Measurements from ENCODE around the gene AKR1E2. TPM values are rescaled to one million over a fixed set of nuclear protein-coding genes. Genes with fewer than 3 reads are reported as not detected.
A peak's percentile ranks its signal among the peaks of the same experiment; 100 is the strongest.

AKR1E2 gene
- total RNA-seq, 2 donors from 2014 or later, result 1.7 to 10.0 TPM

- no peak overlapping the region for H3K4me3 Mint-ChIP-seq
- no peak overlapping the region for H3K27ac Mint-ChIP-seq
- ATAC-seq (replicated peaks in 1 of 2), result no peak
- no peaks in the 10 kb centered on the region for H3K4me1 Mint-ChIP-seq (ENCODE audit: low read depth)
- H3K27me3 Mint-ChIP-seq (ENCODE audit: low read depth), result peaks cover 15% of the 10 kb centered on the region
- no peaks in the 10 kb centered on the region for H3K36me3 Mint-ChIP-seq (ENCODE audit: insufficient read depth in 2 of 2)
- no peaks in the 10 kb centered on the region for H3K9me3 Mint-ChIP-seq
- no peak for DNase-seq
Observed at GRCh38 chr10:4819707-4820106, 6.3 kb upstream of the AKR1E2 start.

- DNase-seq (no peak), ATAC-seq (replicated peaks in 1 of 2) (no peak)
- H3K27ac Mint-ChIP-seq, result no peak overlapping the region
- peaks cover 15% of the 10 kb centered on the region for H3K27me3 Mint-ChIP-seq (ENCODE audit: low read depth)
- H3K4me1 Mint-ChIP-seq (ENCODE audit: low read depth), result no peaks in the 10 kb centered on the region
- H3K4me3 Mint-ChIP-seq, result no peak overlapping the region
- H3K9me3 Mint-ChIP-seq, result no peaks in the 10 kb centered on the region
- H3K36me3 Mint-ChIP-seq (ENCODE audit: insufficient read depth in 2 of 2), result peaks cover 1% of the 10 kb centered on the region in 2 donors
Observed at GRCh38 chr10:4820804-4821401, 5.1 kb upstream of the AKR1E2 start.

GRCh38 chr10:4822208-4822607 is 3.8 kb upstream of the AKR1E2 start:
- ATAC-seq (replicated peaks in 1 of 2) (no peak), DNase-seq (no peak)
- H3K4me3 Mint-ChIP-seq, result no peak overlapping the region
- peaks cover 15% of the 10 kb centered on the region for H3K27me3 Mint-ChIP-seq (ENCODE audit: low read depth)
- no peak overlapping the region for H3K27ac Mint-ChIP-seq
- peaks cover 7% of the 10 kb centered on the region for H3K4me1 Mint-ChIP-seq (ENCODE audit: low read depth)
- peaks cover 2% of the 10 kb centered on the region in 2 donors for H3K36me3 Mint-ChIP-seq (ENCODE audit: insufficient read depth in 2 of 2)
- no peaks in the 10 kb centered on the region for H3K9me3 Mint-ChIP-seq

GRCh38 chr10:4824791-4825310 is 1.2 kb upstream of the AKR1E2 start:
- Mint-ChIP-seq H3K36me3 (ENCODE audit: insufficient read depth in 2 of 2) (peaks cover 2% of the 10 kb centered on the region in 2 donors), H3K9me3 (no peaks in the 10 kb centered on the region), H3K27ac (no peak overlapping the region), H3K4me3 (peak overlapping the region in 1 of 2 donors; percentile 34), H3K4me1 (ENCODE audit: low read depth) (peaks cover 17% of the 10 kb centered on the region), H3K27me3 (ENCODE audit: low read depth) (peaks cover 5% of the 10 kb centered on the region)
- no peak for ATAC-seq (replicated peaks in 1 of 2)
- no peak for DNase-seq

DNA sequence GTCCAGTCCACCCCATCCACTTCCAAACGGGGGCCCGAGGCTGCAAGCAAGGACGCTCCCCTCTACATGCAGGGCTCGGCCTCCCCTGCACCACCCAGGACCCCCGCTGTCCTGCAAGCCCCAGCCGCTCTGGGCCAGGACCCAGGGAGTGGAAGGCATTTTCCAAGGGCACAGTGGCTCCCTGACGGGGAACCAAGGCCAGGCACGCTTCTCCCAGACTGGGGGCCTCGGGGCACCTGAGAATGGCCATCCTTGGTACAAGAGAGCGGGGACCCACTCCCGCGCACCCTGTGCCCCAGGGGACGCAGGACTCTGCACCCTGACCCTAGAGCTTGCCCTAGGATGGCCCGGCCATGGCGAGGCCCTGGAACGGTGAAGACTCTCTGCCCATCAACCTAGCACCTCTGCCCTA is 545 bp upstream of the AKR1E2 start:
- no peak overlapping the region for H3K27ac Mint-ChIP-seq
- peak overlapping the region; percentile 83 to 86 for H3K4me3 Mint-ChIP-seq
- ATAC-seq (replicated peaks in 1 of 2) (no peak), DNase-seq (no peak)
- peaks cover 2% of the 10 kb centered on the region in 2 donors for H3K36me3 Mint-ChIP-seq (ENCODE audit: insufficient read depth in 2 of 2)
- H3K9me3 Mint-ChIP-seq, result no peaks in the 10 kb centered on the region
- H3K4me1 Mint-ChIP-seq (ENCODE audit: low read depth), result peaks cover 17% of the 10 kb centered on the region
- peaks cover 5% of the 10 kb centered on the region for H3K27me3 Mint-ChIP-seq (ENCODE audit: low read depth)

DNA sequence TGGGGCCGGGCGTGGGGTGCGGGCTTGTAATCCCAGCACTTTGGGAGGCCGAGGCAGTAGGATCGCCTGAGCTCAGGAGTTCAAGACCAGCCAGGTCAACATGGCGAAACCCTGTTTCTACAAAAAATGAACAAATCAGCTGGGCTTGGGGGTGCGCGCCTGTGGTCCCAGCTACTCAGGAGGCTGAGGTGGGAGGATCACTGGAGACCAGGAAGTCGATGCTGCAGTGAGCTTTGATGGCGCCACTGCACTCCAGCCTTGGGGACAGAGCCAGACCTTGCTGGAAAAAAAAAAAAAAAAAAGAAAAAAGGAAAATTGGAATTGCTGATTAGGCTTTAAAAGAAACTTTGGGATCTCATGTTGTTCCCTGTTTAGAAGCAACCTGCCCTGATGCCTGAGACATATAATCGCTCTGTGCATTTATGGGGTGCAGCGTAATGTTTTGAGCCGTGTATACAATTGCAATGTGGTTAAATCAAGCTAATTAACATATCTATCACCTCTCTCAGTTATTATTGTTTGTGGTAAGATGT is 851 bp downstream of the AKR1E2 start:
- peaks cover 25% of the 10 kb centered on the region for H3K4me1 Mint-ChIP-seq (ENCODE audit: low read depth)
- H3K27ac Mint-ChIP-seq, result no peak overlapping the region
- ATAC-seq (replicated peaks in 1 of 2) (no peak), DNase-seq (no peak)
- H3K27me3 Mint-ChIP-seq (ENCODE audit: low read depth), result peaks cover 5% of the 10 kb centered on the region
- no peaks in the 10 kb centered on the region for H3K9me3 Mint-ChIP-seq
- H3K4me3 Mint-ChIP-seq, result peak overlapping the region; percentile 83 to 86
- peaks cover 2 to 3% of the 10 kb centered on the region in 2 donors for H3K36me3 Mint-ChIP-seq (ENCODE audit: insufficient read depth in 2 of 2)

- Mint-ChIP-seq H3K4me3 (no peak overlapping the region), H3K36me3 (ENCODE audit: insufficient read depth in 2 of 2) (peaks cover 2 to 3% of the 10 kb centered on the region in 2 donors), H3K9me3 (no peaks in the 10 kb centered on the region), H3K27ac (no peak overlapping the region), H3K27me3 (ENCODE audit: low read depth) (peaks cover 6% of the 10 kb centered on the region), H3K4me1 (ENCODE audit: low read depth) (peaks cover 30% of the 10 kb centered on the region)
- DNase-seq (no peak), ATAC-seq (replicated peaks in 1 of 2) (no peak)
Observed at GRCh38 chr10:4828005-4828404, 2.0 kb downstream of the AKR1E2 start.

DNA sequence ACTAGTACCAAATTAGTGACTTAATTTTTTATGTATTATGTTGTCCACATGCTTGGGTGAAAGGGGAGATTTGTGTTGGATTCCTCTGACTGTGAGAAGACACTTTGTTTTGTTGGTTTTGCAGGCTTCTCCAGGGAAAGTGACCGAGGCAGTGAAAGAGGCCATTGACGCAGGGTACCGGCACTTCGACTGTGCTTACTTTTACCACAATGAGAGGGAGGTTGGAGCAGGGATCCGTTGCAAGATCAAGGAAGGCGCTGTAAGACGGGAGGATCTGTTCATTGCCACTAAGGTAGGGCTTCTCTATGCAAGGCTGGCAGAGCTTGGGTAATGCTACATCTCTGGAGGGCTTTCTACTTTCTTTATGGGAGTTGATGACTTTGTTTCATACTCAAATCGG is 4.5 kb downstream of the AKR1E2 start:
- Mint-ChIP-seq H3K36me3 (ENCODE audit: insufficient read depth in 2 of 2) (peaks cover 2 to 3% of the 10 kb centered on the region in 2 donors), H3K4me1 (ENCODE audit: low read depth) (peaks cover 37% of the 10 kb centered on the region), H3K27me3 (ENCODE audit: low read depth) (peaks cover 6% of the 10 kb centered on the region), H3K4me3 (no peak overlapping the region), H3K27ac (no peak overlapping the region), H3K9me3 (no peaks in the 10 kb centered on the region)
- DNase-seq, result no peak
- ATAC-seq (replicated peaks in 1 of 2), result no peak

DNA sequence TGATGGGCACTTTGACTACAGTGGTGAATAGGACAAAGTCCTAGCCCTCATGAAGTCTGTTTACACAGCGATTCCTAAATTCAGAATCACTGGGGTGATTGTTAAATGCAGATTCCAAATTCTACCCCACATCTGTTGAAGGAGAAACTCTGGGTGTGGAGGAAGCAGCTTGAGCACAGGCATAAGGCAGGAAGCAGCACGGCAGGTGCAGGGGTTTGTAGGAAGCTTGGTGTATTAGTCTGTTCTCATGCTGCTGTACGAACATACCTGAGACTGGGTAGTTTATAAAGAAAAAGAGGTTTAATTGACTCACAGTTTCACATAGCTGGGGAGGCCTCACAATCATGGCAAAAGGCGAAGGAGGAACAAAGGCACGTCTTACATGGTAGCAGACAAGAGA is 5.1 kb downstream of the AKR1E2 start:
- DNase-seq, result no peak
- Mint-ChIP-seq H3K9me3 (no peaks in the 10 kb centered on the region), H3K27ac (no peak overlapping the region), H3K4me3 (no peak overlapping the region), H3K27me3 (ENCODE audit: low read depth) (peaks cover 6% of the 10 kb centered on the region), H3K4me1 (ENCODE audit: low read depth) (peaks cover 42% of the 10 kb centered on the region), H3K36me3 (ENCODE audit: insufficient read depth in 2 of 2) (peaks cover 0 to 2% of the 10 kb centered on the region in 2 donors)
- no peak for ATAC-seq (replicated peaks in 1 of 2)

DNA sequence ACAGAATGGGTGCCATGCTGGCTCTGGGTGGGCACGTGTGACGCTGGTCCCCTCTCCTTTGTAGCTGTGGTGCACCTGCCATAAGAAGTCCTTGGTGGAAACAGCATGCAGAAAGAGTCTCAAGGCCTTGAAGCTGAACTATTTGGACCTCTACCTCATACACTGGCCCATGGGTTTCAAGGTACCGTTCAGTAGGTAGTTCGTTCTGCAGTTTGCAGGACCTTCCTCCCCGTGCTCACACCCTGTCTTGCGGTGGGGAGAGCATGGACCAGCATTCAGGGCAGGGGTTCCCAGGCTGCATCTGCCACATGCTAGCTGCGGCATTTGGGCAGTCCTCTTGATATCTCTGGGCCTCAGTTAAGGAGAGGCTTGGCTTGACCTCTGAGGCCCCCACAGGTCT is 7.3 kb downstream of the AKR1E2 start:
- Mint-ChIP-seq H3K4me1 (ENCODE audit: low read depth) (peaks cover 33% of the 10 kb centered on the region), H3K27ac (no peak overlapping the region), H3K27me3 (ENCODE audit: low read depth) (peaks cover 6% of the 10 kb centered on the region), H3K4me3 (no peak overlapping the region), H3K36me3 (ENCODE audit: insufficient read depth in 2 of 2) (peaks cover 2% of the 10 kb centered on the region in 2 donors), H3K9me3 (no peaks in the 10 kb centered on the region)
- no peak for DNase-seq
- no peak for ATAC-seq (replicated peaks in 1 of 2)

DNA sequence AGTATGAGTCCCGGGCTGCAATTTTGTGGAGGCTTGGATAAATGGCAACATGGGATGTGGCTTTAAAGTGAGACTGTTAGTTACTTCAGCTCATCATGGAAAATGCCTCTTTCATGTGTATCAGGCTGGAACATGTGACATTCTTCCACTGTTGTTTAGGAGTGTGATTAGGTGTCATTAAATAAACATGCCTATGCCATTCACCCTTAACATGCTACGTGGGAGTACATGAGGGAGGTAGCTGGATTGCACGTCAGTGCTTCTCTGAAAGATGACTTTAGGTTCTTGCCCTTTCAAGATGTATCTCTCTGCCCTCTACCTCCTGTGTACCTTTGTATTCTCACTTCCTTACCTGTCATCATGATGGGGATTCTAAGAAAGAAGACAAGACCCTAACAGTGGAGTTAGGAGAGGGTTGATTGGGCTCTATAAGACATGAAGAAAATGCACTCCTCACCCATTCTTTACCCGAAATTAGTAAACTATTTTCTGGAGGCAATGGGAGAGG is 8.9 kb downstream of the AKR1E2 start:
- H3K27ac Mint-ChIP-seq, result no peak overlapping the region
- ATAC-seq (replicated peaks in 1 of 2), result peak in 1 of 2 donors; percentile 5

GRCh38 chr10:4835494-4835918 is 9.5 kb downstream of the AKR1E2 start:
- H3K4me3 Mint-ChIP-seq, result peak overlapping the region; percentile 23 to 45
- peak in 1 of 2 donors; percentile 11 for DNase-seq

More for the DNA sequence above, 8.9 kb downstream of the AKR1E2 start:
- Mint-ChIP-seq H3K4me3 (no peak overlapping the region), H3K27me3 (ENCODE audit: low read depth) (peaks cover 6% of the 10 kb centered on the region), H3K4me1 (ENCODE audit: low read depth) (peaks cover 33% of the 10 kb centered on the region), H3K36me3 (ENCODE audit: insufficient read depth in 2 of 2) (peaks cover 2% of the 10 kb centered on the region in 2 donors), H3K9me3 (no peaks in the 10 kb centered on the region)
- DNase-seq, result no peak

DNA sequence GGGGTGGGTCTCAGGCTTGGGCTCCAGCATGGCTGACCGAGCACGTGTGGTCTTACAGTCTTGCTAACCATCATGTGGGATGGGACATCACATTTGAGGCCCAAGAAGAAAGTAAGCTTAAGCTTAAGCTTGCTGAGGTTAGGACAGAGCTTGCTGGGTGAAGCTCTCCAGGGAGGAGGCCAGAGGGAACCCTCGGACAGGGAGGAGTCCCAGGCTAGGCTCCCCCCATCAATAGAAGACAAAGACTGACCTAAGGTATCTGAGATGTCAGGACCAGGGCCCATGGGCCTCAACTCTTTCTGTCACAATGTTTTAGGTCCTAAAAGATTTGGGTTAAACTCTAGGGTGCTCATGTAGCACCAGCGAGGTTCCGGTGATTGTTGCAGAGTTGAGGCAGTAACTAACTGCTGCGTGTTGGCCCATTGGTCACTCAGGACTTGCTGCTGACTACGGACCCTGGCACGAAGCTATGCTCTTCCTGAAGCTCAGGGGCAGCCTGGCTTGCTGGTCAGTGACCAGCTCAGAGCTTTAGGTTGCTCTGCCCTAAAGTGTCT is 10.5 kb downstream of the AKR1E2 start:
- no peaks in the 10 kb centered on the region for H3K9me3 Mint-ChIP-seq
- no peak overlapping the region for H3K4me3 Mint-ChIP-seq
- ATAC-seq (replicated peaks in 1 of 2) (no peak), DNase-seq (no peak)
- H3K36me3 Mint-ChIP-seq (ENCODE audit: insufficient read depth in 2 of 2), result peaks cover 0 to 2% of the 10 kb centered on the region in 2 donors
- H3K27ac Mint-ChIP-seq, result no peak overlapping the region
- H3K27me3 Mint-ChIP-seq (ENCODE audit: low read depth), result peaks cover 5% of the 10 kb centered on the region
- H3K4me1 Mint-ChIP-seq (ENCODE audit: low read depth), result peaks cover 29% of the 10 kb centered on the region

More at GRCh38 chr10:4835494-4835918, 9.5 kb downstream of the AKR1E2 start:
- Mint-ChIP-seq H3K4me1 (ENCODE audit: low read depth) (peaks cover 33% of the 10 kb centered on the region), H3K27ac (no peak overlapping the region), H3K36me3 (ENCODE audit: insufficient read depth in 2 of 2) (peaks cover 2% of the 10 kb centered on the region in 2 donors), H3K27me3 (ENCODE audit: low read depth) (peaks cover 6% of the 10 kb centered on the region), H3K9me3 (no peaks in the 10 kb centered on the region)
- ATAC-seq (replicated peaks in 1 of 2), result peak; percentile 65 to 68
